Smooth muscle cell (in vitro differentiated cells): ENCODE measurements around the gene BUB1B. TPM values are rescaled to one million over a fixed set of nuclear protein-coding genes. Genes with fewer than 3 reads are reported as not detected.

Experiments used
- DNase-seq: peaks from one replicate; lab custom pipeline; 2025; ENCODE audit not compliant: unreplicated experiment; lab: John Stamatoyannopoulos, UW
- H2AFZ ChIP-seq: fragments of 200-600 bp; sonication (generic); 2 replicates; pipeline ENCODE4 v1.6.0; 2016; ENCODE audit warnings: antibody characterized with exemption, low read depth, mild to moderate bottlenecking
- H3F3A ChIP-seq: fragments of 200-600 bp; sonication (generic); 2 replicates; pipeline ENCODE4 v1.6.0; 2017; ENCODE audit warnings: antibody characterized with exemption, low read depth
- H3K27ac ChIP-seq: fragments of 200-600 bp; sonication (generic); 2 replicates; pipeline ENCODE4 v1.5.1; 2016; ENCODE audit warnings: low read depth, mild to moderate bottlenecking
- H3K27me3 ChIP-seq: fragments of 200-600 bp; sonication (generic); 2 replicates; pipeline ENCODE4 v1.6.1; 2016; ENCODE audit warnings: low read depth, mild to moderate bottlenecking
- H3K36me3 ChIP-seq: fragments of 200-600 bp; sonication (generic); 2 replicates; pipeline ENCODE4 v1.5.1; 2016; ENCODE audit warnings: low read depth
- H3K4me1 ChIP-seq: fragments of 200-600 bp; sonication (generic); 2 replicates; pipeline ENCODE4 v1.5.1; 2016; ENCODE audit warnings: low read depth
- H3K4me2 ChIP-seq: fragments of 200-600 bp; sonication (generic); 2 replicates; pipeline ENCODE4 v1.6.0; 2016; ENCODE audit warnings: mild to moderate bottlenecking
- H3K4me3 ChIP-seq: fragments of 200-600 bp; sonication (generic); 2 replicates; pipeline ENCODE4 v1.5.1; 2016; ENCODE audit warnings: mild to moderate bottlenecking
- H3K79me2 ChIP-seq: fragments of 200-600 bp; sonication (generic); 2 replicates; pipeline ENCODE4 v1.6.0; 2016; ENCODE audit warnings: low read depth, mild to moderate bottlenecking
- H3K9ac ChIP-seq: fragments of 200-600 bp; sonication (generic); 2 replicates; pipeline ENCODE4 v1.6.0; 2016; ENCODE audit warnings: low read depth
- H3K9me3 ChIP-seq: fragments of 200-600 bp; sonication (generic); replicated peaks from 2 replicates; pipeline ENCODE4 v1.5.1; 2016; ENCODE audit warnings: low read depth
- H4K20me1 ChIP-seq: fragments of 200-600 bp; sonication (generic); 2 replicates; pipeline ENCODE4 v1.6.0; 2016; ENCODE audit warnings: low read depth
- WGBS: methylation state at CpG from one replicate; pipeline ENCODE4 v1.1.7; 2016; ENCODE audit warnings: low lambda C conversion rate; 5-methylcytosine and 5-hydroxymethylcytosine counted together
- polyA plus RNA-seq: library from polyadenylated mRNA; unstranded; fragments of >200 nt; fragmentation: Nextera tagmentation; extraction: Ambion mirVana; gene quantifications from 2 replicates; pipeline ENCODE4 v1.2.1, GENCODE V29; 2016
- total RNA-seq: library from RNA; depleted of rRNA; stranded (reverse); fragments of >200 nt; gene quantifications from 2 replicates; pipeline ENCODE4 v1.2.3, GENCODE V29; 2014
- TF ChIP-seq, protein P1 (sequence below): fragments of 200-600 bp; sonication (generic); IDR thresholded peaks from 2 replicates; pipeline ENCODE4 v1.5.1; 2017; ENCODE audit warnings: borderline replicate concordance, mild to moderate bottlenecking, antibody characterized with exemption; ENCODE audit not compliant: insufficient read depth, poor library complexity, severe bottlenecking

The BUB1B gene
- total and polyA plus RNA-seq, 2 experiments from 2014 or later, result 5.8 to 15.0 TPM

DNA sequence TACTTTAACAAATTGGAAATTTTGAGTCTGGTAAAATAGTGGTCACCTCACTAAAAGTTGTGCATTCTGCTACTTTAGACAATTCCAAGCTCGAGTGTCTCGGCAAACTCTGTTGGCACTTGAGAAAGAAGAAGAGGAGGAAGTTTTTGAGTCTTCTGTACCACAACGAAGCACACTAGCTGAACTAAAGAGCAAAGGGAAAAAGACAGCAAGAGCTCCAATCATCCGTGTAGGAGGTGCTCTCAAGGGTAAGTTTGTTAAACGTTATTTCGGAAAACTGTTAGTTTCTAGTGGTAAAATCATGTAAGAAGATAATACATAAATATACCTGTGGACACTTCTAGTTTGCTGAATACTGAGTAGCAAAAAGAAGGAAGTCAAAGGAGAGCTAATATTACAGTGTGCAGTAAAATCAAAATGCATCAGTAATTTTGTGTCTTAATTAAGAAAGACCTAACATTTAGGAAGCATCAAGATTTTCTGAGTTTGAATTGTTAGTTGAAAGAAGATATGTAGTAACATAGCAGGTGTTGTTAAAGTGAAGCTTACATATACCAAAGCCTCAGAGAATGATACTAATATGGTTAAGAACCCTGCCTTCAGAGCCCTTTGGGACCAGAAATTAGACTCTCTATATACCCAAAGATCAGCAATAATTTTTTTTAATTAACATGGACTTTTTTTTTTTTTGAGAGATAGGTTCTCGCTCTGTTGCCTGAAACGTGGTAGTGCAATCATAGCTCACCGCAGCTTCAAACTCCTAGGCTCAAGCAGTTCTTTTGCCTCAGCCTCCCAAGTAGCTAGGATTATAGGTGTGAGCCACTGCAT lies 23.0 kb downstream of the BUB1B start:
- Histone ChIP-seq H4K20me1 (no peaks in the 10 kb centered on the region), H3K27me3 (no peaks in the 10 kb centered on the region), H3K4me3 (no peak overlapping the region), H2AFZ (no peak overlapping the region), H3K4me1 (no peaks in the 10 kb centered on the region), H3F3A (no peaks in the 10 kb centered on the region), H3K27ac (no peak overlapping the region), H3K9me3 (no peaks in the 10 kb centered on the region), H3K79me2 (no peaks in the 10 kb centered on the region), H3K36me3 (no peaks in the 10 kb centered on the region), H3K4me2 (no peak overlapping the region), H3K9ac (no peak overlapping the region)
- no peak for DNase-seq
- TF ChIP-seq, protein P1, sequence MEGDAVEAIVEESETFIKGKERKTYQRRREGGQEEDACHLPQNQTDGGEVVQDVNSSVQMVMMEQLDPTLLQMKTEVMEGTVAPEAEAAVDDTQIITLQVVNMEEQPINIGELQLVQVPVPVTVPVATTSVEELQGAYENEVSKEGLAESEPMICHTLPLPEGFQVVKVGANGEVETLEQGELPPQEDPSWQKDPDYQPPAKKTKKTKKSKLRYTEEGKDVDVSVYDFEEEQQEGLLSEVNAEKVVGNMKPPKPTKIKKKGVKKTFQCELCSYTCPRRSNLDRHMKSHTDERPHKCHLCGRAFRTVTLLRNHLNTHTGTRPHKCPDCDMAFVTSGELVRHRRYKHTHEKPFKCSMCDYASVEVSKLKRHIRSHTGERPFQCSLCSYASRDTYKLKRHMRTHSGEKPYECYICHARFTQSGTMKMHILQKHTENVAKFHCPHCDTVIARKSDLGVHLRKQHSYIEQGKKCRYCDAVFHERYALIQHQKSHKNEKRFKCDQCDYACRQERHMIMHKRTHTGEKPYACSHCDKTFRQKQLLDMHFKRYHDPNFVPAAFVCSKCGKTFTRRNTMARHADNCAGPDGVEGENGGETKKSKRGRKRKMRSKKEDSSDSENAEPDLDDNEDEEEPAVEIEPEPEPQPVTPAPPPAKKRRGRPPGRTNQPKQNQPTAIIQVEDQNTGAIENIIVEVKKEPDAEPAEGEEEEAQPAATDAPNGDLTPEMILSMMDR, result no peak
- 95% methylated on average over 9 of the region's 9 CpGs for WGBS

DNA sequence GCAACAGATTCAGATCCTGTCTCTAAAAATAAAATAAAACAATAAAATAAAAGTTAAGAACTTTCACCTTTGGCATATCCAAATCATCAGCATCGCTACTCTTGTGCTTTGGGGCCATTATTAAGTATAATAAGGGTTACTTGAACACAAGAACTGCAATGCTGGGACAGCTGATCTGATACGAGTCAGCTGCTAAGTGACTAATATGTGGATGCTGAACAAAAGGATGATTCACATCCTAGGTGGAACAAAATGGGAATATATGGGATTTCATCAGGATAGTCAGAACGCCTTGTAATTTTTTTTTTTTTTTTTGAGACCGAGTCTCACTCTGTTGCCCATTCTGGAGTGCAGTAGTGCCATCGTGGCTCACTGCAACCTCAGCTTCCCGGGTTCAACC lies 29.7 kb downstream of the BUB1B start:
- Histone ChIP-seq H3K4me3 (no peak overlapping the region), H2AFZ (no peak overlapping the region), H3K79me2 (no peaks in the 10 kb centered on the region), H3K4me2 (no peak overlapping the region), H3K4me1 (no peaks in the 10 kb centered on the region), H4K20me1 (no peaks in the 10 kb centered on the region), H3K9ac (no peak overlapping the region), H3K36me3 (no peaks in the 10 kb centered on the region), H3K9me3 (no peaks in the 10 kb centered on the region), H3K27me3 (no peaks in the 10 kb centered on the region), H3F3A (no peaks in the 10 kb centered on the region), H3K27ac (no peak overlapping the region)
- 88% methylated on average over 6 of the region's 6 CpGs for WGBS
- TF ChIP-seq, protein P1, result no peak
- no peak for DNase-seq

DNA sequence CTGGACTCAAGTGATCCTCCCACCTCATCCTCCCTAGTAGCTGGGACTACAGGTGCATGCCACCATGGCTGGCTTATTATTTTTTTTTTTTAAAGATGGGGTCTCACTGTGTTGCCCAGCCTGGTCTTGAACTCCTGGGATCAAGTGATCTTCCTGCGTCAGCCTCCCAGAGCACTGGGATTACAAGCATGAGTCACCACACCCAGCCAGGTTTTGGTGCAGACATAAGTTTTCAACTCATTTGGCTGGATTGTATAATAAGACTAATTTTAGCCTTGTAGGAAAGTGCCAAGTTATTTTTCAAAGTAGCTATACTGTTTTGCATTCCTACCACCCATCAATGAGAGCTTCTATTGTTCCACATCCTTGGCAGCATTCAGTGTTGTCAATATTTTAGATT lies 32.1 kb downstream of the BUB1B start:
- H3K9ac ChIP-seq, result no peak overlapping the region
- H3K4me3 ChIP-seq, result no peak overlapping the region
- no peaks in the 10 kb centered on the region for H3K79me2 ChIP-seq
- H4K20me1 ChIP-seq, result no peaks in the 10 kb centered on the region
- no peak for DNase-seq
- no peak overlapping the region for H2AFZ ChIP-seq
- TF ChIP-seq, protein P1, result no peak
- H3K4me1 ChIP-seq, result no peaks in the 10 kb centered on the region
- H3K9me3 ChIP-seq, result no peaks in the 10 kb centered on the region
- H3K4me2 ChIP-seq, result no peak overlapping the region
- H3F3A ChIP-seq, result no peaks in the 10 kb centered on the region
- no peaks in the 10 kb centered on the region for H3K36me3 ChIP-seq
- no peaks in the 10 kb centered on the region for H3K27me3 ChIP-seq
- 50% methylated on average over 1 of the region's 1 CpG for WGBS
- H3K27ac ChIP-seq, result no peak overlapping the region

DNA sequence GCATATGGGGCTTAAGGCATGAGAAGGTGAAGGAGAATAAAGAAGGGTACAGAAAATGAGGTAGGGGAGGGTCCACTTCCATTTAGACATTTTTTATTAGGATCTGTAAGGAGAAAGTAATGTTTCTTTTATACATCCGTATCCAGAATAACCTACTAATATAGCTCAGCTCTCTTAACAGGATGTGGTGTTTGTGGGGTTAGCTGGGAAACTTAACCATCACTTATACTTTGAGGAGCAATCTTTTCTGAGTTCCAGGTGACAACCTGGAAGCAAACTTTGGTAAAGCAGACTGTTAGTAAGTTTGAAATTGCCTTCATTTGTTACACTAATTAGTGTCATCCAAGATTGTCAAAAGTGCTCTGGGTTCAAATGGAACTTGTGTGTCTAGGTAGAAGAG lies 36.6 kb downstream of the BUB1B start:
- H3K4me2 ChIP-seq, result no peak overlapping the region
- peaks cover 2% of the 10 kb centered on the region for H3K36me3 ChIP-seq
- H3K79me2 ChIP-seq, result no peaks in the 10 kb centered on the region
- H2AFZ ChIP-seq, result no peak overlapping the region
- no peak overlapping the region for H3K4me3 ChIP-seq
- H4K20me1 ChIP-seq, result no peaks in the 10 kb centered on the region
- H3K27ac ChIP-seq, result no peak overlapping the region
- H3K9me3 ChIP-seq, result no peaks in the 10 kb centered on the region
- H3K27me3 ChIP-seq, result no peaks in the 10 kb centered on the region
- WGBS, result 100% methylated on average over 1 of the region's 1 CpG
- H3K9ac ChIP-seq, result no peak overlapping the region
- no peaks in the 10 kb centered on the region for H3K4me1 ChIP-seq
- no peaks in the 10 kb centered on the region for H3F3A ChIP-seq
- no peak for DNase-seq
- TF ChIP-seq, protein P1, result no peak
